ENCODE data around the gene AURKAIP1. TPM values are rescaled to one million over a fixed set of nuclear protein-coding genes. Genes with fewer than 3 reads are reported as not detected.

AURKAIP1 gene
- total and polyA plus RNA-seq, 9 of the 15 experiments (the other 6 are each of a cell fraction or from before 2014, with no cell fraction given): 7.8 to 478 (median 92.0) TPM

DNA sequence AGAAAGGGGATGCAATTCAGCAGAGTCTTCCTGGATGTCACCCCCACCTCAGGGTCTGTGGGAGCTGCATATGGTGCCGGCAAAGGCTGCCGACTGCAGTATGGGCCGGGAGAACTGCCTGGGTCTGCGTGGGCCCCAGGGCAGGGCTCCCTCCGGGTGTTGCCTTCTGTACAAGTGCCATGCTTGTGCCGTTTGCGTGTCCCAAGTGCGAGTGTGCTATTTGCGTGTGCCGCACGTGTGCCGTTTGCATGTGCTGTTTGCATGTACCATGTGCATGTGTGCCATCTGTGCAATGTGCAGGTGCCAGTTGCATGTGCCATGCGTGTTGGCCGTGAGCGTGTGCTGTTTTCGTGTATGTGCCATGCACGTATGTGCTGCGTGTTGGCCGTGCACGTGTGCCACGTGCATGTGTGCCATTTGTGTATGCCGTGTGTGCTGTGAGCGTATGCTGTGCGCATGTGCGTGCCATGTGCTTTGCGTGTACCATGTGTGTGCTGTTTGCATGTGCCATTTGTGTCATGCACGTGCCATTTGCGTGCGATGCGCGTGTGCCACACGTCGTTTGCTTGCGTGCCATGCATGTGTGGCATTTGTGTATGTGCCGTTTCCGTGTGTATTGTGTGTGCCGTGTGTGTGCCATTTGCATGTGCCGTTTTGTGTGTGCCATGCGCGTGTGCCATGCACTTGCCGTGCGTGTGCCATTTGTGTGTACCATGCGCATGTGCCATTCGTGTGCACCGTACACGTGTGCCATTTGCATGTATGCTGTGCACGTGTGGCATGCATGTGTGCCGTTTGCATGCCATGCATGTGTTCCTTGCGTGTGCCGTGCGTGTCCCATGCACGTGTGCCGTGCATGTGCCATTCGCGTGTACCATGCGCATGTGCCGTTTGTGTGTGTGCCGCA lies 45.5 kb downstream of the AURKAIP1 start (continued):
- TF ChIP-seq ZNF134 (CRISPR knock-in tag; conservative IDR thresholded peaks at IDR 0.05) (no peak), ZNF174 (CRISPR knock-in tag; IDR thresholded peaks at IDR 0.05) (no peak), KAT7 (CRISPR knock-in tag; IDR thresholded peaks at IDR 0.05; ENCODE audit: borderline replicate concordance) (no peak), NCOA4 (IDR thresholded peaks at IDR 0.05; ENCODE audit: partially characterized antibody) (no peak), ARNT (IDR thresholded peaks at IDR 0.05) (no peak), U2AF2 (optimal IDR thresholded peaks at IDR 0.05; ENCODE audit: low read depth, low read length) (no peak), RBM22 (IDR thresholded peaks at IDR 0.05; ENCODE audit: low read depth, low read length, poor library complexity, severe bottlenecking) (peak; percentile 89), KDM1A (IDR thresholded peaks at IDR 0.05) (peak in 1 of 2 experiments; percentile 59; a peak in 1 of 4 replicates), ILF3 (IDR thresholded peaks at IDR 0.05; ENCODE audit: borderline replicate concordance) (no peak)
- TF ChIP-seq, protein P1, sequence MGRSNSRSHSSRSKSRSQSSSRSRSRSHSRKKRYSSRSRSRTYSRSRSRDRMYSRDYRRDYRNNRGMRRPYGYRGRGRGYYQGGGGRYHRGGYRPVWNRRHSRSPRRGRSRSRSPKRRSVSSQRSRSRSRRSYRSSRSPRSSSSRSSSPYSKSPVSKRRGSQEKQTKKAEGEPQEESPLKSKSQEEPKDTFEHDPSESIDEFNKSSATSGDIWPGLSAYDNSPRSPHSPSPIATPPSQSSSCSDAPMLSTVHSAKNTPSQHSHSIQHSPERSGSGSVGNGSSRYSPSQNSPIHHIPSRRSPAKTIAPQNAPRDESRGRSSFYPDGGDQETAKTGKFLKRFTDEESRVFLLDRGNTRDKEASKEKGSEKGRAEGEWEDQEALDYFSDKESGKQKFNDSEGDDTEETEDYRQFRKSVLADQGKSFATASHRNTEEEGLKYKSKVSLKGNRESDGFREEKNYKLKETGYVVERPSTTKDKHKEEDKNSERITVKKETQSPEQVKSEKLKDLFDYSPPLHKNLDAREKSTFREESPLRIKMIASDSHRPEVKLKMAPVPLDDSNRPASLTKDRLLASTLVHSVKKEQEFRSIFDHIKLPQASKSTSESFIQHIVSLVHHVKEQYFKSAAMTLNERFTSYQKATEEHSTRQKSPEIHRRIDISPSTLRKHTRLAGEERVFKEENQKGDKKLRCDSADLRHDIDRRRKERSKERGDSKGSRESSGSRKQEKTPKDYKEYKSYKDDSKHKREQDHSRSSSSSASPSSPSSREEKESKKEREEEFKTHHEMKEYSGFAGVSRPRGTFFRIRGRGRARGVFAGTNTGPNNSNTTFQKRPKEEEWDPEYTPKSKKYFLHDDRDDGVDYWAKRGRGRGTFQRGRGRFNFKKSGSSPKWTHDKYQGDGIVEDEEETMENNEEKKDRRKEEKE (IDR thresholded peaks at IDR 0.05; ENCODE audit: borderline replicate concordance in 1 of 2, control insufficient read depth in 1 of 2, low read depth in 2 of 2, low read length in 1 of 2): no peak
- TF ChIP-seq, protein P2, sequence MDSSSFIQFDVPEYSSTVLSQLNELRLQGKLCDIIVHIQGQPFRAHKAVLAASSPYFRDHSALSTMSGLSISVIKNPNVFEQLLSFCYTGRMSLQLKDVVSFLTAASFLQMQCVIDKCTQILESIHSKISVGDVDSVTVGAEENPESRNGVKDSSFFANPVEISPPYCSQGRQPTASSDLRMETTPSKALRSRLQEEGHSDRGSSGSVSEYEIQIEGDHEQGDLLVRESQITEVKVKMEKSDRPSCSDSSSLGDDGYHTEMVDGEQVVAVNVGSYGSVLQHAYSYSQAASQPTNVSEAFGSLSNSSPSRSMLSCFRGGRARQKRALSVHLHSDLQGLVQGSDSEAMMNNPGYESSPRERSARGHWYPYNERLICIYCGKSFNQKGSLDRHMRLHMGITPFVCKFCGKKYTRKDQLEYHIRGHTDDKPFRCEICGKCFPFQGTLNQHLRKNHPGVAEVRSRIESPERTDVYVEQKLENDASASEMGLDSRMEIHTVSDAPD (CRISPR knock-in tag; IDR thresholded peaks at IDR 0.05): no peak

Measured in K562 (cell line).